ENCODE data around the gene GARRE1.

GARRE1 gene

GRCh38 chr19:34269968-34270621, 15.7 kb downstream of the GARRE1 start:
- CTCF ChIA-PET = interaction anchor here (1.0 to 1.3 kb wide), 3 partner anchors 9 to 89 kb away, joined by 3 to 4 read pairs (median 3); no protein-coding TSS in a partner anchor
- H3K4me1 ChIP-seq (ENCODE audit: control extremely low read depth in 1 of 4, control insufficient read depth in 4 of 4, insufficient read depth in 4 of 4, low read length in 3 of 4) = peaks cover 0 to 9% (median 4%) of the 10 kb centered on the region in 4 experiments
- POLR2A ChIA-PET = no interaction called here
- DNase-seq = peak; percentile 79 to 91 (median 83)
- no peak overlapping the region for H3K27ac ChIP-seq (ENCODE audit: insufficient read depth in 1 of 2, low read depth in 1 of 2, low read length in 2 of 2, poor library complexity in 1 of 2, severe bottlenecking in 2 of 2)
- H3K4me3 ChIP-seq (ENCODE audit: control insufficient read depth in 1 of 7, extremely low read depth in 1 of 7, insufficient read depth in 4 of 7, low read depth in 2 of 7, low read length in 6 of 7) = no peak overlapping the region
- H3K9me3 ChIP-seq (ENCODE audit: control extremely low read depth in 1 of 5, control insufficient read depth in 4 of 5, insufficient read depth in 2 of 5, low read depth in 1 of 5, low read length in 4 of 5) = no peaks in the 10 kb centered on the region
- 0% methylated on average over 3 of the region's 5 CpGs for WGBS (ENCODE audit: insufficient coverage)
- no peaks in the 10 kb centered on the region for H3K36me3 ChIP-seq (ENCODE audit: control insufficient read depth in 4 of 4, insufficient read depth in 4 of 4, low read length in 3 of 4)
- H3K27me3 ChIP-seq (replicated peaks in 2 of 5; ENCODE audit: control insufficient read depth in 4 of 5, insufficient read depth in 5 of 5, low read length in 4 of 5) = peaks cover 0 to 45% (median 16%) of the 10 kb centered on the region in 5 experiments

- ChIA-PET CTCF (no interaction called here), POLR2A (interaction anchor here (0.6 kb wide), 1 partner anchor 56 kb away, joined by 4 read pairs; no protein-coding TSS in a partner anchor)
- WGBS (ENCODE audit: insufficient coverage) = 100% methylated on average over 1 of the region's 4 CpGs
- H3K36me3 ChIP-seq (ENCODE audit: control insufficient read depth in 4 of 4, insufficient read depth in 4 of 4, low read length in 3 of 4) = no peaks in the 10 kb centered on the region
- DNase-seq = no peak
- peaks cover 0 to 9% (median 4%) of the 10 kb centered on the region in 4 experiments for H3K4me1 ChIP-seq (ENCODE audit: control extremely low read depth in 1 of 4, control insufficient read depth in 4 of 4, insufficient read depth in 4 of 4, low read length in 3 of 4)
- no peak overlapping the region for H3K4me3 ChIP-seq (ENCODE audit: control insufficient read depth in 1 of 7, extremely low read depth in 1 of 7, insufficient read depth in 4 of 7, low read depth in 2 of 7, low read length in 6 of 7)
- peaks cover 0 to 41% (median 10%) of the 10 kb centered on the region in 5 experiments for H3K27me3 ChIP-seq (replicated peaks in 2 of 5; ENCODE audit: control insufficient read depth in 4 of 5, insufficient read depth in 5 of 5, low read length in 4 of 5)
- no peak overlapping the region for H3K27ac ChIP-seq (ENCODE audit: insufficient read depth in 1 of 2, low read depth in 1 of 2, low read length in 2 of 2, poor library complexity in 1 of 2, severe bottlenecking in 2 of 2)
- no peaks in the 10 kb centered on the region for H3K9me3 ChIP-seq (ENCODE audit: control extremely low read depth in 1 of 5, control insufficient read depth in 4 of 5, insufficient read depth in 2 of 5, low read depth in 1 of 5, low read length in 4 of 5)
Observed at GRCh38 chr19:34273121-34273520, 18.8 kb downstream of the GARRE1 start.

- CTCF ChIA-PET = no interaction called here
- POLR2A ChIA-PET = no interaction called here
- peaks cover 0 to 32% (median 4%) of the 10 kb centered on the region in 5 experiments for H3K27me3 ChIP-seq (replicated peaks in 2 of 5; ENCODE audit: control insufficient read depth in 4 of 5, insufficient read depth in 5 of 5, low read length in 4 of 5)
- no peak overlapping the region for H3K4me3 ChIP-seq (ENCODE audit: control insufficient read depth in 1 of 7, extremely low read depth in 1 of 7, insufficient read depth in 4 of 7, low read depth in 2 of 7, low read length in 6 of 7)
- H3K9me3 ChIP-seq (ENCODE audit: control extremely low read depth in 1 of 5, control insufficient read depth in 4 of 5, insufficient read depth in 2 of 5, low read depth in 1 of 5, low read length in 4 of 5) = no peaks in the 10 kb centered on the region
- H3K4me1 ChIP-seq (ENCODE audit: control extremely low read depth in 1 of 4, control insufficient read depth in 4 of 4, insufficient read depth in 4 of 4, low read length in 3 of 4) = peaks cover 0 to 9% (median 4%) of the 10 kb centered on the region in 4 experiments
- no peak for DNase-seq
- H3K27ac ChIP-seq (ENCODE audit: insufficient read depth in 1 of 2, low read depth in 1 of 2, low read length in 2 of 2, poor library complexity in 1 of 2, severe bottlenecking in 2 of 2) = no peak overlapping the region
- WGBS (ENCODE audit: insufficient coverage) = 96% methylated on average over 7 of the region's 7 CpGs
- no peaks in the 10 kb centered on the region for H3K36me3 ChIP-seq (ENCODE audit: control insufficient read depth in 4 of 4, insufficient read depth in 4 of 4, low read length in 3 of 4)
Observed at GRCh38 chr19:34274284-34274826, 20.0 kb downstream of the GARRE1 start.

GRCh38 chr19:34274827-34275625, 20.7 kb downstream of the GARRE1 start:
- no peaks in the 10 kb centered on the region for H3K36me3 ChIP-seq (ENCODE audit: control insufficient read depth in 4 of 4, insufficient read depth in 4 of 4, low read length in 3 of 4)
- DNase-seq = no peak
- no peak overlapping the region for H3K27ac ChIP-seq (ENCODE audit: insufficient read depth in 1 of 2, low read depth in 1 of 2, low read length in 2 of 2, poor library complexity in 1 of 2, severe bottlenecking in 2 of 2)
- ChIA-PET POLR2A (no interaction called here), CTCF (no interaction called here)
- no peak overlapping the region for H3K4me3 ChIP-seq (ENCODE audit: control insufficient read depth in 1 of 7, extremely low read depth in 1 of 7, insufficient read depth in 4 of 7, low read depth in 2 of 7, low read length in 6 of 7)
- H3K27me3 ChIP-seq (replicated peaks in 2 of 5; ENCODE audit: control insufficient read depth in 4 of 5, insufficient read depth in 5 of 5, low read length in 4 of 5) = peaks cover 0 to 27% (median 4%) of the 10 kb centered on the region in 5 experiments
- peaks cover 0 to 4% (median 2%) of the 10 kb centered on the region in 4 experiments for H3K4me1 ChIP-seq (ENCODE audit: control extremely low read depth in 1 of 4, control insufficient read depth in 4 of 4, insufficient read depth in 4 of 4, low read length in 3 of 4)
- WGBS (ENCODE audit: insufficient coverage) = 100% methylated on average over 2 of the region's 4 CpGs
- H3K9me3 ChIP-seq (ENCODE audit: control extremely low read depth in 1 of 5, control insufficient read depth in 4 of 5, insufficient read depth in 2 of 5, low read depth in 1 of 5, low read length in 4 of 5) = no peaks in the 10 kb centered on the region

GRCh38 chr19:34275705-34276104, 21.4 kb downstream of the GARRE1 start:
- H3K36me3 ChIP-seq (ENCODE audit: control insufficient read depth in 4 of 4, insufficient read depth in 4 of 4, low read length in 3 of 4) = no peaks in the 10 kb centered on the region
- H3K27me3 ChIP-seq (replicated peaks in 2 of 5; ENCODE audit: control insufficient read depth in 4 of 5, insufficient read depth in 5 of 5, low read length in 4 of 5) = peaks cover 0 to 26% (median 4%) of the 10 kb centered on the region in 5 experiments
- H3K4me1 ChIP-seq (ENCODE audit: control extremely low read depth in 1 of 4, control insufficient read depth in 4 of 4, insufficient read depth in 4 of 4, low read length in 3 of 4) = no peaks in the 10 kb centered on the region
- ChIA-PET POLR2A (no interaction called here), CTCF (no interaction called here)
- H3K4me3 ChIP-seq (ENCODE audit: control insufficient read depth in 1 of 7, extremely low read depth in 1 of 7, insufficient read depth in 4 of 7, low read depth in 2 of 7, low read length in 6 of 7) = no peak overlapping the region
- 100% methylated on average over 1 of the region's 1 CpG for WGBS (ENCODE audit: insufficient coverage)
- H3K9me3 ChIP-seq (ENCODE audit: control extremely low read depth in 1 of 5, control insufficient read depth in 4 of 5, insufficient read depth in 2 of 5, low read depth in 1 of 5, low read length in 4 of 5) = no peaks in the 10 kb centered on the region
- no peak for DNase-seq
- no peak overlapping the region for H3K27ac ChIP-seq (ENCODE audit: insufficient read depth in 1 of 2, low read depth in 1 of 2, low read length in 2 of 2, poor library complexity in 1 of 2, severe bottlenecking in 2 of 2)

- no peak overlapping the region for H3K4me3 ChIP-seq (ENCODE audit: control insufficient read depth in 1 of 7, extremely low read depth in 1 of 7, insufficient read depth in 4 of 7, low read depth in 2 of 7, low read length in 6 of 7)
- WGBS (ENCODE audit: insufficient coverage) = 95% methylated on average over 4 of the region's 4 CpGs
- H3K27me3 ChIP-seq (replicated peaks in 2 of 5; ENCODE audit: control insufficient read depth in 4 of 5, insufficient read depth in 5 of 5, low read length in 4 of 5) = peaks cover 0 to 26% (median 4%) of the 10 kb centered on the region in 5 experiments
- no peaks in the 10 kb centered on the region for H3K9me3 ChIP-seq (ENCODE audit: control extremely low read depth in 1 of 5, control insufficient read depth in 4 of 5, insufficient read depth in 2 of 5, low read depth in 1 of 5, low read length in 4 of 5)
- ChIA-PET POLR2A (no interaction called here), CTCF (no interaction called here)
- no peaks in the 10 kb centered on the region for H3K4me1 ChIP-seq (ENCODE audit: control extremely low read depth in 1 of 4, control insufficient read depth in 4 of 4, insufficient read depth in 4 of 4, low read length in 3 of 4)
- DNase-seq = no peak
- H3K36me3 ChIP-seq (ENCODE audit: control insufficient read depth in 4 of 4, insufficient read depth in 4 of 4, low read length in 3 of 4) = no peaks in the 10 kb centered on the region
- no peak overlapping the region for H3K27ac ChIP-seq (ENCODE audit: insufficient read depth in 1 of 2, low read depth in 1 of 2, low read length in 2 of 2, poor library complexity in 1 of 2, severe bottlenecking in 2 of 2)
Observed at GRCh38 chr19:34276614-34277013, 22.3 kb downstream of the GARRE1 start.

GRCh38 chr19:34277244-34277643, 22.9 kb downstream of the GARRE1 start:
- Histone ChIP-seq H3K4me3 (ENCODE audit: control insufficient read depth in 1 of 7, extremely low read depth in 1 of 7, insufficient read depth in 4 of 7, low read depth in 2 of 7, low read length in 6 of 7) (no peak overlapping the region), H3K27ac (ENCODE audit: insufficient read depth in 1 of 2, low read depth in 1 of 2, low read length in 2 of 2, poor library complexity in 1 of 2, severe bottlenecking in 2 of 2) (no peak overlapping the region), H3K4me1 (ENCODE audit: control extremely low read depth in 1 of 4, control insufficient read depth in 4 of 4, insufficient read depth in 4 of 4, low read length in 3 of 4) (no peaks in the 10 kb centered on the region), H3K27me3 (replicated peaks in 2 of 5; ENCODE audit: control insufficient read depth in 4 of 5, insufficient read depth in 5 of 5, low read length in 4 of 5) (peaks cover 0 to 23% (median 4%) of the 10 kb centered on the region in 5 experiments), H3K9me3 (ENCODE audit: control extremely low read depth in 1 of 5, control insufficient read depth in 4 of 5, insufficient read depth in 2 of 5, low read depth in 1 of 5, low read length in 4 of 5) (no peaks in the 10 kb centered on the region), H3K36me3 (ENCODE audit: control insufficient read depth in 4 of 4, insufficient read depth in 4 of 4, low read length in 3 of 4) (no peaks in the 10 kb centered on the region)
- POLR2A ChIA-PET = no interaction called here
- DNase-seq = no peak
- CTCF ChIA-PET = no interaction called here
- WGBS (ENCODE audit: insufficient coverage) = 92% methylated on average over 2 of the region's 4 CpGs
